ENCODE results near the gene KIF24.

DNA sequence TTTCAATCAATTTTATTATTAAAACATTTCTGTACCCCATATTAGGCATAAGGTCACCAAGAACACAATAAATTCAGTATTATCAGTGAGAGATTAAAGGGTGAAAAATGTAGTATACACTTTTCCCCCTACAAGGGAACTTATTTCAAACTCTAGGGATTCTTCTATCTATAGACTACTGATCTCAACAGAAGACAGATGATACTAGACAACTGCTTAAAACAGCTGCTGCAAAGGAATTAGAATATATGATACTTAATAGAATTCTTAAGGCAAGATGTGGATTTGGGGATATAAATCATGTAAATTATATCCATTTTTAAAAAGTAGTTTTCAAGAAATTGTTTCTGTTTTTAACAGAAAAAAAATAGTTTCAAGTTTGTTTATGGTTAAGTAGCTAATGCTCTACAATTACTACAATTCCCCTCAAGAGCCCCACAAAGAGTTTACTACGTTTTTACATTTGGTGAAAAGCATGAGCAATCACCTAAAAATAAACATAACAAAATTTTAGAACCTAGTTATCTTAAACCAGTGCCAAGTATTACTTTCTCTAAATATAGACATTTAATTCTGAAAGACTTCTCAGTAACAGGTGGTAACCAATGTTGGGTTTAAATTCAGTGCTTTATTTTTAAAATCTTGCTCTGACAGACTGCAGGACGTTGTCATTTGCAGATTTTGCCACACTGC lies 6.0 kb downstream of the KIF24 start:
- TF ChIP-seq, protein P1, sequence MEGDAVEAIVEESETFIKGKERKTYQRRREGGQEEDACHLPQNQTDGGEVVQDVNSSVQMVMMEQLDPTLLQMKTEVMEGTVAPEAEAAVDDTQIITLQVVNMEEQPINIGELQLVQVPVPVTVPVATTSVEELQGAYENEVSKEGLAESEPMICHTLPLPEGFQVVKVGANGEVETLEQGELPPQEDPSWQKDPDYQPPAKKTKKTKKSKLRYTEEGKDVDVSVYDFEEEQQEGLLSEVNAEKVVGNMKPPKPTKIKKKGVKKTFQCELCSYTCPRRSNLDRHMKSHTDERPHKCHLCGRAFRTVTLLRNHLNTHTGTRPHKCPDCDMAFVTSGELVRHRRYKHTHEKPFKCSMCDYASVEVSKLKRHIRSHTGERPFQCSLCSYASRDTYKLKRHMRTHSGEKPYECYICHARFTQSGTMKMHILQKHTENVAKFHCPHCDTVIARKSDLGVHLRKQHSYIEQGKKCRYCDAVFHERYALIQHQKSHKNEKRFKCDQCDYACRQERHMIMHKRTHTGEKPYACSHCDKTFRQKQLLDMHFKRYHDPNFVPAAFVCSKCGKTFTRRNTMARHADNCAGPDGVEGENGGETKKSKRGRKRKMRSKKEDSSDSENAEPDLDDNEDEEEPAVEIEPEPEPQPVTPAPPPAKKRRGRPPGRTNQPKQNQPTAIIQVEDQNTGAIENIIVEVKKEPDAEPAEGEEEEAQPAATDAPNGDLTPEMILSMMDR (IDR thresholded peaks at IDR 0.05), result no peak
- no peak for TF ChIP-seq POLR2A (IDR thresholded peaks at IDR 0.05)
